ENCODE data around the gene SLC26A1.
"Not testable (repeated sequence)": the region's sequence is repeated elsewhere in the genome, so short reads cannot be mapped to it uniquely, and the experiment has no call there.

Gene SLC26A1

GRCh38 chr4:976016-976415 lies 17.2 kb downstream of the SLC26A1 start:
- not testable (repeated sequence) for H3K9me3 ChIP-seq (ENCODE audit: control insufficient read depth, insufficient read depth, low read length); H3K4me1 ChIP-seq (ENCODE audit: insufficient read depth, low read length); H3K36me3 ChIP-seq (ENCODE audit: insufficient read depth, low read length); H3K9ac ChIP-seq (ENCODE audit: low read depth, low read length)

- H3K9me3 ChIP-seq (ENCODE audit: control insufficient read depth, insufficient read depth, low read length) = no peaks in the 10 kb centered on the region; the same call in 1 of the 2 replicates
- H3K4me1 ChIP-seq (ENCODE audit: insufficient read depth, low read length) = peaks cover 7% of the 10 kb centered on the region; the same call in 1 of the 2 replicates
- no peak overlapping the region for H3K9ac ChIP-seq (ENCODE audit: low read depth, low read length)
- no peaks in the 10 kb centered on the region for H3K36me3 ChIP-seq (ENCODE audit: insufficient read depth, low read length)
These were observed 18.5 kb downstream of the SLC26A1 start for GRCh38 chr4:974668-975067.

DNA sequence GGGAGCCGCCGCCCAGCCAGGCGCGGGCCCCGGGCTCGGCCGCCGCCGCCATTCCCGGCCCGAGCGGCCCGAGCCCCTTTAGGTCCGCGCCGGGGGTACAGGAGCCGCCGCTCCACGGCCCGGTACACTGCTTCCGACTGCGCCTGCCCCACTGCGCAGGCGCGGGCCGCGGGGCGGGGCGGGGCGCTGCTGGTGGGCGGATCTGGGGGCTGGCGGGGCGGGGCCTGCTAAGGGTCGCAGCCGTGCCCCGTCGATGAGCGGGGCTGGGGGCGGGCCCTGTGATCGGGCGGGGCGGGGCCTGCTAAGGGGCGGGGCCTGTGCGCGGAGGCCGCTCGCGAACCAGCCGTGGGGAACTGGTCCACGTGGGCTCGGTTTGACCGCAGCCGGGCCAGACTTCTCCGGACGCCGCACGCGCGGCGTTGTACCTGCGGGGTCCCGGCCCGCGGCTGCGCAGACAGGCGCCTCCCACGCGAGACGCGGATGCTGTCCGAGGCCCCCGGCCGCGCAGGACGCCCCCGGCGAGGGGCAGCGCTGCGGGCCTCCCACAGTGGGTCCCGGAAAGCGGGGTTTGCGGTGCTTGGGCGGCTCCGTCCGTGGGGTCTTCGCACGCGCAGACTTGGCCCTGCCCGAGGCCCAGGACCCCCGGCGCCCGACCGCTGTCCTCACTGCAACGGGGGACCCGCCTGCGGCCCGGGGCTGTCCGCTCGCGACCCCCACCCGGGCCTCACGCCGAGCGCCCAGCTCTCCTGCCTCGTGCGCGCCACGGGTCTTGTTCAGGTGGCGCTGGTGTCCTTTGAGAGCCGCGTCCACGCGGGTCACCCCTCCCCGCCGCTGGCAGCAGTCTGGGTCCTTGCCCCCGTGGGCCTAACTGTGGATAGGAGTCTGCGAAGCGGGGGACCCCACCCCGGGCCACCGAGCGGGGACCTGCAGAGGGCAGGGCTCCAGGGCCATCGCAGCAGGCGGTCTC lies 19.5 kb downstream of the SLC26A1 start, which contains the start of gene DGKQ:
TSS of gene DGKQ (minus strand) at position 139 of the 967 bp plus-strand sequence. CDS start at position 52, 87 bp downstream.
- Histone ChIP-seq H3K4me1 (ENCODE audit: insufficient read depth, low read length) (no peaks in the 10 kb centered on the region; the same call in 1 of the 2 replicates), H3K36me3 (ENCODE audit: insufficient read depth, low read length) (no peaks in the 10 kb centered on the region), H3K9me3 (ENCODE audit: control insufficient read depth, insufficient read depth, low read length) (no peaks in the 10 kb centered on the region; the same call in 1 of the 2 replicates), H3K9ac (ENCODE audit: low read depth, low read length) (peak within 1 kb of the TSS; percentile 63)

- H3K4me1 ChIP-seq (ENCODE audit: insufficient read depth, low read length) = no peaks in the 10 kb centered on the region; the same call in 1 of the 2 replicates
- H3K36me3 ChIP-seq (ENCODE audit: insufficient read depth, low read length) = no peaks in the 10 kb centered on the region
- H3K9me3 ChIP-seq (ENCODE audit: control insufficient read depth, insufficient read depth, low read length) = no peaks in the 10 kb centered on the region; the same call in 1 of the 2 replicates
- peak overlapping the region; percentile 48 for H3K9ac ChIP-seq (ENCODE audit: low read depth, low read length)
These were observed 20.4 kb downstream of the SLC26A1 start for GRCh38 chr4:972651-973424.

GRCh38 chr4:971666-972500 lies 21.3 kb downstream of the SLC26A1 start:
- no peaks in the 10 kb centered on the region; the same call in 1 of the 2 replicates for H3K4me1 ChIP-seq (ENCODE audit: insufficient read depth, low read length)
- H3K36me3 ChIP-seq (ENCODE audit: insufficient read depth, low read length) = no peaks in the 10 kb centered on the region
- H3K9me3 ChIP-seq (ENCODE audit: control insufficient read depth, insufficient read depth, low read length) = no peaks in the 10 kb centered on the region; the same call in 1 of the 2 replicates
- H3K9ac ChIP-seq (ENCODE audit: low read depth, low read length) = no peak overlapping the region; the same call in 1 of the 2 replicates

DNA sequence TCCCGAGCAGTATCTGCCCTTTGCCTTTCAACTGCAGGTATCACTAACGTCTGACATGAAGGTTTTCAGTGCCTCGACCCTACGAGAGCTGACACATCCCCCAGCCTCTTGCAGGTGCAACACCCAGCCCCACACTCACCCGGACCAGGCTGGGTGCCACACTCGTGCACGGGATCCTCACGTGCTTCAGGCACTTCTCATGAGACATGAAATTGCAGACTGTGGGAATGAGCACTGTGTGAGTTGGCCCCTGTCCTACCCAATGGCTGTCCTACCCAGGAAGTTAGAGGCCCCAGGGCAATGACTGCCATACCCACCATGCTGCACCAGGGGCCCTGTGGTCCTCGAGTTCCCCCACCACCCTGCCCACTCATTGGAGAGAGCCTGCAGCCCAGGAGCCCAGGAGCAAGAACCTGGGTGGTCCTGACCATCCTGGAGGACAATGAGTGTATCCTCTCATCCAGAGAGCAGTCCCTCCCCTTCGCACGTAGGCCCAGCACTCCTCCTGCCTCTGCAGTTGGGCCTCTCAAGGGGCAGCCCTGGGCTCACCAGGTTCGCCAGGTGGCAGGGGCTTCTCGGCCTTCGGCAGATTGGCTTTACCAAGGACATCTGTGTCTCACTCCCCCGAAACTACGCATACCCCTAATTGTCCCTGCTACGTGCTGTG lies 22.2 kb downstream of the SLC26A1 start:
- H3K36me3 ChIP-seq (ENCODE audit: insufficient read depth, low read length) = no peaks in the 10 kb centered on the region
- H3K9ac ChIP-seq (ENCODE audit: low read depth, low read length) = no peak overlapping the region
- no peaks in the 10 kb centered on the region; the same call in 1 of the 2 replicates for H3K4me1 ChIP-seq (ENCODE audit: insufficient read depth, low read length)
- H3K9me3 ChIP-seq (ENCODE audit: control insufficient read depth, insufficient read depth, low read length) = no peaks in the 10 kb centered on the region; the same call in 1 of the 2 replicates

DNA sequence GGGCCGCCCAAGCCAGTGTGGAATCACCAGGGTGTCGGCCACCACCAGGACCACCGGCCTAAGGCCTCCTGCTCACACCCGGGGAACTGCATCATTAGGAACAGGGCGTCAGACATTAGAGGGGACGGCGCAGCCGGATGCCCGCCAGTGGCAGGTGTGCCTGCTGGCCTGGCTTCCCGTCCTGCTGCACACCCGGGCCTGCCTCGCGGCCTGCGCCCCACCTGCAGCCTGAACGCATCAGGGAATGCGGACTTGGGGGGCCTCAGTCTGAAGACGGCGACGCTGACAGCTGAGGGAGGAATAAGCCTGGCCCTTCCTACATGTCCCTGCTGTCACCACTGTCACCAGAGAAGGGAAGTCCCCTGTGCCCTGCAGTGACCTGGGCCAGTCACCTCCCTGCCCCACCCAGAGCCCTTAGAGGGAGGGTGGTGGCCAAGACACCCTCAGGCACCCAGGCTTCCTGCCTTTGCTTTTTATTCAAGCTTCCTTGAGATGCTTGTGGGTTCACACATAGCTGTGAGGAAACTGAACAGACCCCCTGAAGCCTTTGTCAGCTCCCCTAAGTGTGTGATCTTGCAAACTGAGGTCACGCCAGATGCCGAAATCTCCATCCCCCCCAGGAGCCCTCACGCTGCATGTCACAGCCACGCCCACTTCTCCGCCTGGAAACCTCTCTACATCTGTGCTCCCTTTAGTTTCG lies 23.0 kb downstream of the SLC26A1 start:
- no peaks in the 10 kb centered on the region; the same call in 1 of the 2 replicates for H3K4me1 ChIP-seq (ENCODE audit: insufficient read depth, low read length)
- no peaks in the 10 kb centered on the region; the same call in 1 of the 2 replicates for H3K9me3 ChIP-seq (ENCODE audit: control insufficient read depth, insufficient read depth, low read length)
- no peak overlapping the region for H3K9ac ChIP-seq (ENCODE audit: low read depth, low read length)
- no peaks in the 10 kb centered on the region for H3K36me3 ChIP-seq (ENCODE audit: insufficient read depth, low read length)

- Histone ChIP-seq H3K9ac (ENCODE audit: low read depth, low read length) (no peak overlapping the region), H3K36me3 (ENCODE audit: insufficient read depth, low read length) (no peaks in the 10 kb centered on the region), H3K9me3 (ENCODE audit: control insufficient read depth, insufficient read depth, low read length) (no peaks in the 10 kb centered on the region), H3K4me1 (ENCODE audit: insufficient read depth, low read length) (no peaks in the 10 kb centered on the region; the same call in 1 of the 2 replicates)
These were observed 24.4 kb downstream of the SLC26A1 start for GRCh38 chr4:968621-969394.

GRCh38 chr4:968221-968620 lies 25.0 kb downstream of the SLC26A1 start:
- H3K9ac ChIP-seq (ENCODE audit: low read depth, low read length) = no peak overlapping the region
- H3K9me3 ChIP-seq (ENCODE audit: control insufficient read depth, insufficient read depth, low read length) = no peaks in the 10 kb centered on the region
- H3K36me3 ChIP-seq (ENCODE audit: insufficient read depth, low read length) = no peaks in the 10 kb centered on the region
- no peaks in the 10 kb centered on the region; the same call in 1 of the 2 replicates for H3K4me1 ChIP-seq (ENCODE audit: insufficient read depth, low read length)

DNA sequence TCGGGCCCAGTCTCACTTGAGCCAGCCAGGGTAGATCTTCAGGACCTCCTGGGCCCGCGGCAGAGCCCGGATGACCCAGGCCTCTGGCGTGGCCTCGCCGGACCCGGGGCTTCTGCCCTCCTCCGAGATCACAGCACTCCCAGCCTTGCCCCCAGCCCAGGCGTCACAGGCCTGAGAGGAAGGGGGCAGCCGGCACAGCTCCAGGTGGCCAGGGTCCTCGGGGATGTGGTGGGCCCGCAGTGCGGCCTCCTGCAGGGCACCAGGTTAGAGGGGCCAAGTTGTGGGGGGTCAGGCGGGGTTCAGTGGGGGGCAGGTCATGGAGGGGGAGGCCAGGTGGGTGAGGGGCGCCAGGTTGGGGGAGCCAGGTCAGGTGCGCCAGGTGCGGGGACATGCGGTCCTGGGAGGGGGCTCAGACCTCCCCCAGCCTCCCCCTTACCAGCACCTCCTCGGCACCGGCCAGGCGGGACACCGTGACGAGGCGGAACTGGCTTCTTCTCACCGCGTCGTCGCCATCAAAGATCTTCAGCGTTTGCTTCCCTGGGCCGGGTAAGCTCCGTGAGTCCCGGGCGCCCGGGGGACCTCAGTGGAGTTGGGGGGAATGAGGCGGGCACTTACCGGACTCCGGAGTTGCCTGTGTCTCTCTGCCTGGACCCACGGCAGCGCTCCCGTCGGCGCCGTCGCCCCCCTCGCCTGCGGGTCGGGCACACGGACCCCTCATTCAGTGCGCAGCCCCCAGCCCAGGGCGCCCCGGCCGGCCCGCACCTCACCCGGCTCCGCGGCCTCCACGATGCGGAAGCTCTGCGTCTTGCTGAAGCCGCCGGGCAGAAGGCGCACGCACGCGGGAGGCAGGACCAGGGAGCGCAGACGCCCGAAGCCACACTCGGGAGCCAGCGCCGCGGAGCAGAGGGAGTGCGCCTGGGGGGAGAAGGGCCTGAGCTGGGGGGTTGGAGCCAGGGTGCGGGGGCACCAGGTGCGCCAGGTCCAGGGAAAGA lies 25.8 kb downstream of the SLC26A1 start:
- Histone ChIP-seq H3K36me3 (ENCODE audit: insufficient read depth, low read length) (no peaks in the 10 kb centered on the region), H3K9ac (ENCODE audit: low read depth, low read length) (peak overlapping the region; percentile 42; the same call in 1 of the 2 replicates), H3K9me3 (ENCODE audit: control insufficient read depth, insufficient read depth, low read length) (no peaks in the 10 kb centered on the region), H3K4me1 (ENCODE audit: insufficient read depth, low read length) (no peaks in the 10 kb centered on the region; the same call in 1 of the 2 replicates)

- Histone ChIP-seq H3K9ac (ENCODE audit: low read depth, low read length) (no peak overlapping the region), H3K9me3 (ENCODE audit: control insufficient read depth, insufficient read depth, low read length) (no peaks in the 10 kb centered on the region), H3K4me1 (ENCODE audit: insufficient read depth, low read length) (no peaks in the 10 kb centered on the region; the same call in 1 of the 2 replicates), H3K36me3 (ENCODE audit: insufficient read depth, low read length) (no peaks in the 10 kb centered on the region)
These were observed 26.7 kb downstream of the SLC26A1 start for GRCh38 chr4:966266-967112.

All from ES-I3 (cell line).